Tibial nerve (tissue), 3 donors: Measurements from ENCODE around the gene MTNR1B.

Experiments used
- CTCF ChIP-seq, 5 experiments: fragments of 200-600 bp in 3 of 5; fragments of 450-650 bp in 2 of 5; sonication (generic) in 3 of 5; IDR thresholded peaks; one replicate each; pipeline ENCODE4 v1.5.1; 2016 to 2019; ENCODE audit warnings: antibody characterized with exemption in 5 of 5, mild to moderate bottlenecking in 3 of 5, moderate library complexity in 2 of 5
- POLR2A ChIP-seq, 2 donors: fragments of 450-650 bp; IDR thresholded peaks; one replicate each; pipeline ENCODE4 v1.6.1; 2017; ENCODE audit warnings: antibody characterized with exemption in 2 of 2, mild to moderate bottlenecking in 2 of 2, moderate library complexity in 2 of 2

DNA sequence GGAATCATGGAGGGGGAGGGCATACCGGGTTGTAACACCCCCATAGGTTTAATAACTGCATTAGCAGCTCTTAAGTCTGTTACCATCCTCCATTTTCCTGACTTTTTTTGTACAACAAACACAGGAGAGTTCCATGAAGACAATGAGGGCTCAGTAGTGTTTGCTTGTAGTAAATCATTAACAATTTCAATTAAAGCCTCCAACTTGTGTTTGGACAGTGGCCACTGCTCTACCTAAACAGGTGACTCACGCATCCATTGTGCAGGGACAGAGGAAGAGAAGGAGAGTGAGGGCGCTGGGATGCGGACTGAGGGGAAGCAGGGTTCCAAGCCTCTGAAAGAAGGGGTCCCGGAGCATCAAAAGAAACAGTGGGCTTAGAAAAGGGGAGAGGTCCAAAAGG is 21.3 kb upstream of the MTNR1B start:
- no peak for TF ChIP-seq CTCF (IDR thresholded peaks at IDR 0.05)
- no peak for TF ChIP-seq POLR2A (IDR thresholded peaks at IDR 0.05)
